Esophagus squamous epithelium (tissue), 5 donors: ENCODE results near the gene LGI4. TPM values are rescaled to one million over a fixed set of nuclear protein-coding genes. Genes with fewer than 3 reads are reported as not detected.

Experiments used
- DNase-seq: peaks from one replicate; lab custom pipeline; 2025; lab: John Stamatoyannopoulos, UW
- H3K27ac ChIP-seq, 4 donors: fragments of 200-600 bp; sonication (generic); one replicate each; pipeline ENCODE4 v1.5.1; 2016 to 2019; ENCODE audit warnings: mild to moderate bottlenecking in 1 of 4
- H3K27me3 ChIP-seq, 4 donors: fragments of 200-600 bp; sonication (generic); 1 replicate in 3 of 4; 2 replicates in 1 of 4; pipeline versions ENCODE4 v1.5.1 to v1.6.0; 2017 to 2021; ENCODE audit warnings: antibody characterized with exemption in 1 of 4
- H3K36me3 ChIP-seq, 3 donors: fragments of 200-600 bp; sonication (generic); one replicate each; pipeline ENCODE4 v1.5.1; 2016 to 2019
- H3K4me1 ChIP-seq, 3 donors: fragments of 200-600 bp; sonication (generic); one replicate each; pipeline ENCODE4 v1.5.1; 2017 to 2019
- H3K4me3 ChIP-seq, 4 donors: fragments of 200-600 bp; sonication (generic); 1 replicate in 3 of 4; 2 replicates in 1 of 4; pipeline ENCODE4 v1.5.1; 2016 to 2019; ENCODE audit warnings: mild to moderate bottlenecking in 2 of 4, moderate library complexity in 1 of 4
- H3K9me3 ChIP-seq, 3 donors: fragments of 200-600 bp; sonication (generic); one replicate each; pipeline ENCODE4 v1.5.1; 2016 to 2019
- CTCF ChIP-seq, 6 experiments: fragments of 450-650 bp in 4 of 6; fragments of 200-600 bp in 2 of 6; sonication (generic) in 2 of 6; IDR thresholded peaks; one replicate each; pipeline ENCODE4 v1.5.1; 2016 to 2019; ENCODE audit warnings: antibody characterized with exemption in 6 of 6, mild to moderate bottlenecking in 4 of 6, moderate library complexity in 4 of 6
- POLR2A ChIP-seq, 4 donors: fragments of 450-650 bp; IDR thresholded peaks; one replicate each; pipeline ENCODE4 v1.6.1; 2017; ENCODE audit warnings: antibody characterized with exemption in 4 of 4, mild to moderate bottlenecking in 4 of 4, moderate library complexity in 3 of 4
- WGBS, 2 donors: methylation state at CpG; one replicate each; pipeline ENCODE4 v1.1.5; 2018; 5-methylcytosine and 5-hydroxymethylcytosine counted together
- intact Hi-C: fragments of 100-400 bp; cut with DNase I; formaldehyde crosslinking; loops from one replicate; pipeline ENCODE4 v1.15.0; 2022
- total RNA-seq, 4 donors: library from RNA; depleted of rRNA; stranded (reverse); fragments of >200 nt; gene quantifications; one replicate each; pipeline ENCODE4 v1.1.0, GENCODE V29; 2016
- donor health status: DM: yes; HTN: yes; CAD: no.

The LGI4 gene
- total RNA-seq, 4 donors from 2014 or later: 1.3 to 8.2 (median 1.6) TPM

DNA sequence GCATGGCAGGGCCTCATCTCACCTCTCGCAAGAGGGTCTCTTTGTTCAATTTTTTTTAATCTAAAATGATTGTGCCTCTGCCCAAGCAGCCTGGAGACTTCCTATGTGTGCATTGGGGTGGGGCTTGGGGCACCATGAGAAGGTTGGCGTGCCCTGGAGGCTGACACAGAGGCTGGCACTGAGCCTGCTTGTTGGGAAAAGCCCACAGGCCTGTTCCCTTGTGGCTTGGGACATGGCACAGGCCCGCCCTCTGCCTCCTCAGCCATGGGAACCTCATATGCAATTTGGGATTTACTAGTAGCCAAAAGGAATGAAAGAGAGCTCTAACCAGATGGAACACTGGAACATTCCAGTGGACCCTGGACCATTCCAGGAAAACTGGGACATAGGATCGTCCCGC is 11.3 kb downstream of the LGI4 start:
- TF ChIP-seq CTCF (IDR thresholded peaks at IDR 0.05) (no peak), POLR2A (IDR thresholded peaks at IDR 0.05) (no peak)
- H3K4me3 ChIP-seq: peak overlapping the region in 3 of 4 donors; percentile 46 to 65 (median 55)
- H3K27ac ChIP-seq: peak overlapping the region; percentile 80 to 95 (median 92)
- H3K4me1 ChIP-seq: peaks cover 56 to 100% (median 70%) of the 10 kb centered on the region in 3 donors
- intact Hi-C loops: no loop called here
- no peaks in the 10 kb centered on the region for H3K27me3 ChIP-seq
- no peaks in the 10 kb centered on the region for H3K9me3 ChIP-seq
- H3K36me3 ChIP-seq: peaks cover 0 to 12% (median 0%) of the 10 kb centered on the region in 3 donors
- WGBS, 2 donors: 34 to 67% methylated on average over 3 to 5 of the region's 5 CpGs
- DNase-seq: no peak

GRCh38 chr19:35122687-35123551 is 11.9 kb downstream of the LGI4 start:
- H3K27me3 ChIP-seq: no peaks in the 10 kb centered on the region
- DNase-seq: no peak
- peaks cover 0 to 12% (median 0%) of the 10 kb centered on the region in 3 donors for H3K36me3 ChIP-seq
- no peak overlapping the region for H3K4me3 ChIP-seq
- H3K27ac ChIP-seq: peak overlapping the region; percentile 80 to 95 (median 92)
- intact Hi-C loops: no loop called here
- no peaks in the 10 kb centered on the region for H3K9me3 ChIP-seq
- peaks cover 56 to 100% (median 70%) of the 10 kb centered on the region in 3 donors for H3K4me1 ChIP-seq
- WGBS, 2 donors: 39 to 47% methylated on average over 4 to 14 of the region's 19 CpGs
- TF ChIP-seq POLR2A (IDR thresholded peaks at IDR 0.05) (no peak), CTCF (IDR thresholded peaks at IDR 0.05) (no peak)

DNA sequence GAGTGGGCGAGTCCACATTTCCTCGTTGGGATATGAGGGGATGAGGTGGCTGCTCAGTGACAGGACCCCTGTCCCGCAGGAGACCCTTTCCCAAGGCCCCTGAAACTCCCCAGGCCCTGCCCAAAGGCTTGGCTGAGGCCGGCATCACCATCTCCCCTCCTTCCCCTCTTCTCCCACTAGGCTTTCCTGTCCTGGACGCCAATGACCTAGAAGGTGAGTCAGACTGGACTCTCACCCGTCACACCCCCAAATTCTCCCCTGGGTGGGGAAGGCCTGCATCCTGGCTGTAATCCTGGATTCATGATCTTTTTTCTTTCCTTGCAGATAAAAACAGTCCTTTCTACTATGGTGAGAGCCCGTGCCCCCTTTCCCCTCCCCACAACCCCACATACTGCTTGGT is 14.0 kb downstream of the LGI4 start:
- no peak for TF ChIP-seq CTCF (IDR thresholded peaks at IDR 0.05)
- TF ChIP-seq POLR2A (IDR thresholded peaks at IDR 0.05): no peak
- H3K27me3 ChIP-seq: no peaks in the 10 kb centered on the region
- 37 to 42% methylated on average over 6 to 7 of the region's 7 CpGs for WGBS, 2 donors
- no peak for DNase-seq
- H3K4me1 ChIP-seq: peaks cover 53 to 96% (median 54%) of the 10 kb centered on the region in 3 donors
- H3K36me3 ChIP-seq: peaks cover 0 to 12% (median 0%) of the 10 kb centered on the region in 3 donors
- intact Hi-C loops: no loop called here
- no peaks in the 10 kb centered on the region for H3K9me3 ChIP-seq
- peak overlapping the region in 1 of 4 donors; percentile 36 for H3K4me3 ChIP-seq
- H3K27ac ChIP-seq: peak overlapping the region; percentile 67 to 95 (median 90)

DNA sequence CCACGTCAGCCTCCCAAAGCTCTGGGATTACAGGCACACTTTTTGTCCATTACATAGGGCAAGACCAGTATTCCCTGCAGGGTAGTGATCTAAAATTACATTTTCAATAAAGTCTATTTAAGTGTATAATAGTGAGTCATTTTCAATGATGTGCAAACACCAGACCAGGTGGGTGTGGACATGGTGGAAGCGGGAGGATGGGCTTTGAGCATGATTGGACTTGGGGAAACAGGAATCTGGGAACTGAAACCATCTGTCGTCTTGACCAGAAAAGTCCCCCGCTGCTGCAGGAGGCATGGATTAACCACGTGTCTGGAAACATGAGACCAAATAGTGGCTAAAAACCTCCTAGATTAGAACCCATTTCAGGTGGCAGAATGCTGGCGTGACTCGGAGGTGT is 14.4 kb downstream of the LGI4 start:
- DNase-seq: no peak
- Histone ChIP-seq H3K4me1 (peaks cover 50 to 96% (median 50%) of the 10 kb centered on the region in 3 donors), H3K9me3 (no peaks in the 10 kb centered on the region), H3K36me3 (peaks cover 0 to 12% (median 0%) of the 10 kb centered on the region in 3 donors), H3K27ac (peak overlapping the region; percentile 87 to 95 (median 93)), H3K4me3 (peak overlapping the region in 3 of 4 donors; percentile 54 to 65 (median 63)), H3K27me3 (no peaks in the 10 kb centered on the region)
- 25 to 29% methylated on average over 7 of the region's 7 CpGs for WGBS, 2 donors
- intact Hi-C loops: no loop called here
- TF ChIP-seq POLR2A (IDR thresholded peaks at IDR 0.05): no peak
- no peak for TF ChIP-seq CTCF (IDR thresholded peaks at IDR 0.05)

DNA sequence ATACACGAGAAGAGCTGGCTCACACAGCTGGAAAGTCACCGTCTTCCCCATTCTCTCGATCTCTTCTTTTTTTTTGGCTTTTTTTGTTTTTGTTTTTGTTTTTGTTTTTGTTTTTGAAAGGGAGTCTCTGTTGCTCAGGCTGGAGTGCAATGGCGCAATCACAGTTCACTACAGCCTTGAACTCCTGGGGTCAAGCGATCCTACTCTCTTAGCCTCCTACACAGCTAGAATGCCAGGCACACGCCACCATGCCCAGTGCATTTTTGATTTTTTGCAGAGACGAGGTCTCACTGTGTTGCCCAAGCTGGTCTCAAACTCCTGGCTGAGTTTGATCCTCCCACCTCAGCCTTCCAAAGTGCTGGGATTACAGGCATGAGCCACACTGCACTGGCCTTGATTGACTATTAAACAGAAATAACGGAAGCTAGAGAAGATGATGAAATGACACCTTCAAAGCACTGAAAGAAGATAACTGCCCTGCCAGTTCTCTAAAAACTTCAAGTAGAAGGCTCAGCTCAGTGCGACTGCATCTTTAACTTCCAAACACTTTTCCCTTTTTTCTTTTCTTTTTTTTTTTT is 15.2 kb downstream of the LGI4 start:
- H3K4me3 ChIP-seq: peak overlapping the region; percentile 52 to 65 (median 58)
- H3K4me1 ChIP-seq: peaks cover 45 to 96% (median 50%) of the 10 kb centered on the region in 3 donors
- 33 to 57% methylated on average over 7 to 9 of the region's 9 CpGs for WGBS, 2 donors

More for the DNA sequence above, 15.2 kb downstream of the LGI4 start:
- no peak for DNase-seq
- TF ChIP-seq CTCF (IDR thresholded peaks at IDR 0.05): no peak
- Histone ChIP-seq H3K9me3 (no peaks in the 10 kb centered on the region), H3K27me3 (no peaks in the 10 kb centered on the region), H3K36me3 (peaks cover 0 to 12% (median 0%) of the 10 kb centered on the region in 3 donors), H3K27ac (peak overlapping the region; percentile 87 to 95 (median 93))
- intact Hi-C loops: no loop called here
